GM12874 (cell line): Measurements from ENCODE around the gene GMNC.

Experiments used
- CTCF ChIP-seq: IDR thresholded peaks from 2 replicates; pipeline ENCODE4 v1.5.1; 2011; ENCODE audit warnings: low read depth, mild to moderate bottlenecking, control low read depth, low read length, moderate library complexity; ENCODE audit not compliant: insufficient read depth

Gene GMNC

GRCh38 chr3:190883973-190884832, 21.7 kb upstream of the GMNC start:
- TF ChIP-seq CTCF = peak; percentile 75

DNA sequence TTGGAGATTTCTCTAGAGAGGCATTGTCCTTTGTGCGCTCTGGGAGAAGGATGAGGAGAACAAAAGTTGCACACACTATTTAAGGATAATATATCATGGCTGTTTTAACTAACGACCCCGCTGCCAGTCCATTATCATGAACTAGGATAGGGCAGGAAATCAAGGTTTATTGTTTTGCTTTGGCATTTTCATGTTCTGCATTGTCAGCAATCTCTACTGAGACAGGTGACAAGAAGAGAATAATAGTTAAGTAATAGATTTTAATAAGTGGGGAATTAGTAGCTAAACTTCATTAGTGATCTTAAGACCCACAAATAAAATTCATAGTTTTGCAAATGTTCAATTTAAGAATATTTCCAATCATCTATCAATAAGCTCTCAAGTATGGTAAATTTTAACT, 20.6 kb upstream of the GMNC start:
- TF ChIP-seq CTCF = no peak

GRCh38 chr3:190877925-190878324, 15.4 kb upstream of the GMNC start:
- peak; percentile 50; the same call in 1 of the 2 replicates for TF ChIP-seq CTCF

DNA sequence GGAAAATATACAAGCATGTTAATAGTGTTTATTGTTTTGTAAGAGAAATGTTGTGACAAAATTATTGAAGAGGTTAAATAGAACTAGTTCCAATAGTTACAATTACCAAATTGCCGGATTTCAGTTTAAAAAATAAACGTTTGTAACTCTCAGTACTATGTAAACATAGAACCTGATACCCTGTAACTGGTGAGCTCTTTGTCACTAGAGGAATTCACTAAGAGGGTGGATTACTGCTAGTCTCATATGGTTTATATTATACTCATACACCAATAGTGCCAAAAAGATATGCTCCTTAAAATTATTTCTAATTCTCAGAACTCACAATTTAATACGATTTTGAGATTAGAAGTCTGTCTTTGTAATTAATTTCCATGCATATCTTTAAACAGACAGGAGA, 7.6 kb upstream of the GMNC start:
- no peak for TF ChIP-seq CTCF

DNA sequence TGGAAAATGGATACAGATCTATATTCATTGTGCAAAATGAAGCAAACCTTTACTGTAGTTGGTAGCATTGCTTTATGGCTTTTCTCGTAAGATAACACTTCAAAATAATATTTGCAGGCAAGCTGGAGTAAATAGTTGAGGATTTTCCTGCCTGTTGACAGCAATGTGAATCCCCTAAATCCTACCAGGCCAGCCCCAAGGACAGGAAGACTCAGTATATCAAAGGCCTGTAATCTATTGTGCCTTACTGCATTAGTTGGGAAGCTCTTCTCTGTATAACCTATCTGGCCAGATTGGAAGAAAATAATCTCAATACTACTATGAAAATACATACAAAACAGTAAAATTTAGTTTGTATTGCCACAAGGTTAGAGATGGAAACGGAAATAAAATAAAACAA, 4.6 kb upstream of the GMNC start:
- TF ChIP-seq CTCF = no peak

- no peak for TF ChIP-seq CTCF
These were observed 3.3 kb upstream of the GMNC start for GRCh38 chr3:190865828-190866227.

DNA sequence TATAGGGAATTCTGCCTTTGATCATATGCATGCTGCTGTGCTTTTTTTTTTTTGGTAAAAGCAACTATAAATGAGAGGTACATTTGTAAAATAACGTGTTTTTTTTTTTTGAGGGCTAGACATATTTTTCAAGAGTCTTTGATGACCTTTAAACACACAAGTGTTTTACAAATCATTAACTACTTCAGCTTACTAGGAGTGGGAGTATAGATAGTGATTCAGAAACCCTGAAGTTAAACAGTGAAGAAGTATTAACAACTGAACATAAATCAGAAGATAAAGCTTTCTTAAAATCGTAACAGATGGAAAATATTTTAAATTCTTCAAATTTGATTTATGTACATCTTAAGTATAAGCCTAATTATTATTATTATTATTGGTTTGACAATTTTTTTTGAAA, 2.9 kb upstream of the GMNC start:
- no peak for TF ChIP-seq CTCF
